SU-DHL-6 (cell line): ENCODE results near the gene DNAJB4.

Experiments used
- H2AFZ ChIP-seq: fragments of 200-600 bp; sonication (generic); 2 replicates; pipeline ENCODE4 v1.6.1; 2014; ENCODE audit warnings: low read depth, mild to moderate bottlenecking, moderate library complexity, mixed read lengths, antibody characterized with exemption, low read length; ENCODE audit not compliant: severe bottlenecking
- H3F3A ChIP-seq: fragments of 200-600 bp; shearing (Covaris generic); 2 replicates; pipeline ENCODE4 v1.6.0; 2016; ENCODE audit warnings: antibody characterized with exemption, mild to moderate bottlenecking; ENCODE audit not compliant: insufficient read depth
- H3K27ac ChIP-seq: fragments of 200-600 bp; sonication (generic); 2 replicates; pipeline ENCODE4 v1.5.1; 2016; ENCODE audit warnings: low read depth, mild to moderate bottlenecking, low read length, moderate library complexity, mixed read lengths
- H3K27me3 ChIP-seq: fragments of 200-600 bp; sonication (generic), shearing (Covaris generic); 2 replicates; pipeline ENCODE4 v1.6.0; 2014; ENCODE audit warnings: mild to moderate bottlenecking, low read length
- H3K36me3 ChIP-seq: fragments of 200-600 bp; sonication (generic); 2 replicates; pipeline ENCODE4 v1.6.1; 2014; ENCODE audit warnings: mild to moderate bottlenecking, low read length, mixed read lengths
- H3K4me2 ChIP-seq: fragments of 300-600, 200-600 bp; shearing (Covaris generic), sonication (generic); 2 replicates; pipeline ENCODE4 v1.6.0; 2014; ENCODE audit warnings: low read length, low read depth, mild to moderate bottlenecking; ENCODE audit not compliant: poor library complexity, severe bottlenecking
- H3K4me3 ChIP-seq: fragments of 200-600 bp; sonication (generic); 2 replicates; pipeline ENCODE4 v1.5.1; 2014; ENCODE audit warnings: antibody characterized with exemption, low read length, mild to moderate bottlenecking, mixed read lengths; ENCODE audit not compliant: insufficient read depth, poor library complexity, severe bottlenecking
- H3K79me2 ChIP-seq: fragments of 200-600 bp; sonication (generic); 2 replicates; pipeline ENCODE4 v1.6.1; 2014; ENCODE audit warnings: mild to moderate bottlenecking, low read length, moderate library complexity; ENCODE audit not compliant: insufficient read depth
- H3K9ac ChIP-seq: fragments of 200-600 bp; sonication (generic); 2 replicates; pipeline ENCODE4 v1.7.0; 2014; ENCODE audit warnings: mild to moderate bottlenecking, low read length
- H3K9me2 ChIP-seq: fragments of 200-600 bp; sonication (generic); replicated peaks from 2 replicates; pipeline ENCODE4 v1.6.1; 2014; ENCODE audit warnings: low read length; ENCODE audit not compliant: insufficient read depth
- H3K9me3 ChIP-seq: fragments of 200-600 bp; sonication (generic); 2 replicates; pipeline ENCODE4 v1.6.1; 2014; ENCODE audit warnings: low read length, mixed read lengths; ENCODE audit not compliant: insufficient read depth
- H4K20me1 ChIP-seq: fragments of 200-600 bp; sonication (generic); 2 replicates; pipeline ENCODE4 v1.6.1; 2014; ENCODE audit warnings: low read depth, mild to moderate bottlenecking, antibody characterized with exemption, low read length, moderate library complexity, mixed read lengths
- EZH2phosphoT487 ChIP-seq: fragments of 200-600 bp; sonication (generic), shearing (Covaris generic); conservative IDR thresholded peaks from 2 replicates; pipeline ENCODE4 v1.6.1; 2018; ENCODE audit warnings: mild to moderate bottlenecking, antibody characterized with exemption, low read length, moderate library complexity, mixed read lengths
- TF ChIP-seq, protein P1 (sequence below): fragments of 200-600 bp; sonication (generic); IDR thresholded peaks from one replicate; pipeline ENCODE4 v1.5.1; 2017; ENCODE audit warnings: antibody characterized with exemption, mild to moderate bottlenecking, low read length, moderate library complexity; ENCODE audit not compliant: insufficient read depth, poor library complexity, severe bottlenecking

DNAJB4 gene

DNA sequence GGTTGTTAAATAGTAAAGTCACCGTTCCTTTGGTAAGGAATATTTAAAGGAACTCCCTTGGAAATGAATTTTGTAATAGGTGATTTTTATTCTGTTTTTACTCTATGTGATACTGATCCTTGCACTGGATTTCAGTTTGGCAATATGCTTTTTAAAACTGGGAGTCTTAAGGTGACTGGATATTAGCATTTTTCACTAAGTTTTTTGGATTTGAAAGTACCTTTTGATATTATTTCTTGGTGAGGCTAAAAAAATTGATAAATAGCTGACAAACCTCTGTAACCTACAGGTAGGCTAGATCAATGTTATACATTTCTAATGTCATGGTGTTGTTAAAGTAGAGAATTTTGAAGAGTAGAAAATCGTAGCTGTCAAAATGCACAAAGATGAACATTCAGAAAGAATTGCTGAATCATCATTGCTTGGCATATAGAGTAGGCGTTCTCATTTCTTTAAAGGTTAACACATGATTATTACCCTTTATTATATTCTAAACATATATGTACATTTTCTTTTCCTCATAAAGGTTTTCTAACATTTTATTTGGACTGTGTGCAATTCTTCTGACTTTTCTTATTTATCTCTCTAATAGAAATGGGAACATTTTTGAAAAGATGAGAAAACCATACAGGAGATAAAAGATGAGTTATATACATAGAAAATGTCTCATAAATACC is 1.5 kb upstream of the DNAJB4 start:
- Histone ChIP-seq H3K9me2 (no peaks in the 10 kb centered on the region), H3F3A (peaks cover 61% of the 10 kb centered on the region), H2AFZ (no peak overlapping the region), H3K9ac (0 out of 2 replicates have a peak overlapping the region, but pooled peaks have one; percentile 9), H3K9me3 (no peaks in the 10 kb centered on the region), H3K27me3 (no peaks in the 10 kb centered on the region), H3K27ac (peak overlapping the region; percentile 84), H4K20me1 (no peaks in the 10 kb centered on the region), H3K79me2 (peaks cover 3% of the 10 kb centered on the region), H3K4me3 (peak overlapping the region; percentile 60), H3K4me2 (peak overlapping the region; percentile 86), H3K36me3 (0 out of 2 replicates have a peak, but pooled peaks cover 2% of the 10 kb centered on the region)
- no peak for TF ChIP-seq EZH2phosphoT487

DNA sequence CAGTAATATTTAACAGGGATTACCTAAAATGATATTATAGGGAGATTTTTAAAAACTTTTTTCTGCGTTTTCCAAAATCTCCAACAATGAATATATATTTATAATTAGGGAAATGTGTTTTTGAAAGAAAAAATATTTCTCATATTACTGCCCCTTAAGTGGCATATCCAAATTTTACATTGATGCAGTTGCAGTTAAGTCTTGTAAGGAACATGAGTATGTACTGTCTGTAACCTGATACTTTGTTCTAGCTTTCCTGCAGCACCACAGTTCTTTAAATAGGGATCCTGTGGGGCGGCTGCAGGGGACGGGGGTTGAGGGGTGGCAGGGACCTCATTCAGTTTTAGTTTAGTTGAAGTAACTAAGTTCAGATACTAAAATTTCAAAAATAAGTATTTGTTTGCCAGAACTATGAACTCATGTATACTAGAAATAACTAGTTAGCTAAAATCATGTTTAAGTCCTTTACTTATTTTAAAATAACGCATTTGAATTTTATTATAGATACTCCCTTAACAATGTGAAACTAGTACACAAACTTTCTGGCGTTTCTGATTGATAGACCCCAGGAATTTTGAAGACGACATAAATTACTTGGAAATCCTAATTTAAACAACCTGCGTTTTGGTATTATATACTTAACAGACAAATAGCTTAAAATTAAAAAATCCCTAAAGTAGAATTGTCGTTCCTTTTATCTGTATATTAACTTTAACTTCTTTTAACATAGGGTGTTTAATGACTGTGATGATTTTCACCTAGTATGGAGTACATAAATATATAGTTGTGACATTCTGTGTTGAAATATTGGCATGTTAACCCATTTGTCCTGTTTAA is 639 bp upstream of the DNAJB4 start:
- Histone ChIP-seq H2AFZ (peak overlapping the region; percentile 24), H3F3A (peaks cover 52% of the 10 kb centered on the region), H3K4me2 (peak overlapping the region; percentile 86), H4K20me1 (no peaks in the 10 kb centered on the region), H3K4me3 (peak overlapping the region; percentile 60), H3K9ac (peak overlapping the region; percentile 56), H3K9me3 (no peaks in the 10 kb centered on the region), H3K27ac (peak overlapping the region; percentile 84), H3K27me3 (no peaks in the 10 kb centered on the region), H3K79me2 (peaks cover 3% of the 10 kb centered on the region), H3K36me3 (0 out of 2 replicates have a peak, but pooled peaks cover 2% of the 10 kb centered on the region), H3K9me2 (no peaks in the 10 kb centered on the region)
- TF ChIP-seq EZH2phosphoT487, result no peak
- TF ChIP-seq, protein P1, sequence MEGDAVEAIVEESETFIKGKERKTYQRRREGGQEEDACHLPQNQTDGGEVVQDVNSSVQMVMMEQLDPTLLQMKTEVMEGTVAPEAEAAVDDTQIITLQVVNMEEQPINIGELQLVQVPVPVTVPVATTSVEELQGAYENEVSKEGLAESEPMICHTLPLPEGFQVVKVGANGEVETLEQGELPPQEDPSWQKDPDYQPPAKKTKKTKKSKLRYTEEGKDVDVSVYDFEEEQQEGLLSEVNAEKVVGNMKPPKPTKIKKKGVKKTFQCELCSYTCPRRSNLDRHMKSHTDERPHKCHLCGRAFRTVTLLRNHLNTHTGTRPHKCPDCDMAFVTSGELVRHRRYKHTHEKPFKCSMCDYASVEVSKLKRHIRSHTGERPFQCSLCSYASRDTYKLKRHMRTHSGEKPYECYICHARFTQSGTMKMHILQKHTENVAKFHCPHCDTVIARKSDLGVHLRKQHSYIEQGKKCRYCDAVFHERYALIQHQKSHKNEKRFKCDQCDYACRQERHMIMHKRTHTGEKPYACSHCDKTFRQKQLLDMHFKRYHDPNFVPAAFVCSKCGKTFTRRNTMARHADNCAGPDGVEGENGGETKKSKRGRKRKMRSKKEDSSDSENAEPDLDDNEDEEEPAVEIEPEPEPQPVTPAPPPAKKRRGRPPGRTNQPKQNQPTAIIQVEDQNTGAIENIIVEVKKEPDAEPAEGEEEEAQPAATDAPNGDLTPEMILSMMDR, result no peak

DNA sequence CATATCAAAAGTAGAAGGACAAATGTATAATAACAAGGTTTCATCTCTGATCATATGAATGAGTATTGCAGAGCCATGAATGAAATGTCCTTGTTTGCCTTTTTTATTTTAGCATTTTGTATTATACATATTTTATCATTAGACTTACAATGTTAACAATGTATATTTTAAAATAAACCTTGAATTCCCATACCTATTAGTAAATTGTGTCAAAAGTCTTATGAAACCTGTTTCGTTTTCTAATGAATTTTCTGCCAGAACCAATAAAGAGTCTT is 646 bp downstream of the DNAJB4 start:
- Histone ChIP-seq H3K4me3 (peak overlapping the region; percentile 60), H3K27ac (no peak overlapping the region), H3F3A (peaks cover 40% of the 10 kb centered on the region), H3K9me2 (no peaks in the 10 kb centered on the region), H4K20me1 (no peaks in the 10 kb centered on the region), H3K4me2 (peak overlapping the region; percentile 86), H3K9ac (peak overlapping the region; percentile 56), H3K36me3 (0 out of 2 replicates have a peak, but pooled peaks cover 2% of the 10 kb centered on the region), H2AFZ (peak overlapping the region; percentile 24), H3K27me3 (no peaks in the 10 kb centered on the region), H3K9me3 (no peaks in the 10 kb centered on the region), H3K79me2 (peaks cover 3% of the 10 kb centered on the region)
- TF ChIP-seq EZH2phosphoT487, result no peak
- TF ChIP-seq, protein P1, result no peak
